Stimulated activated CD4-positive, alpha-beta T cell treated with anti-CD3 and anti-CD28 coated beads, Interleukin-12 subunit alpha, Interleukin-12 subunit beta, amount 100 ng/mL, for 48 hours (primary cell): ENCODE measurements around the gene DENND6B.
"Not testable (repeated sequence)": the region's sequence is repeated elsewhere in the genome, so short reads cannot be mapped to it uniquely, and the experiment has no call there.

Experiments used
- DNase-seq, 3 donors: peaks; one replicate each; pipeline ENCODE4 v3.0.0-alpha.2; 2020; ENCODE audit warnings: low read depth in 2 of 3, low spot score in 1 of 3

The DENND6B gene

DNA sequence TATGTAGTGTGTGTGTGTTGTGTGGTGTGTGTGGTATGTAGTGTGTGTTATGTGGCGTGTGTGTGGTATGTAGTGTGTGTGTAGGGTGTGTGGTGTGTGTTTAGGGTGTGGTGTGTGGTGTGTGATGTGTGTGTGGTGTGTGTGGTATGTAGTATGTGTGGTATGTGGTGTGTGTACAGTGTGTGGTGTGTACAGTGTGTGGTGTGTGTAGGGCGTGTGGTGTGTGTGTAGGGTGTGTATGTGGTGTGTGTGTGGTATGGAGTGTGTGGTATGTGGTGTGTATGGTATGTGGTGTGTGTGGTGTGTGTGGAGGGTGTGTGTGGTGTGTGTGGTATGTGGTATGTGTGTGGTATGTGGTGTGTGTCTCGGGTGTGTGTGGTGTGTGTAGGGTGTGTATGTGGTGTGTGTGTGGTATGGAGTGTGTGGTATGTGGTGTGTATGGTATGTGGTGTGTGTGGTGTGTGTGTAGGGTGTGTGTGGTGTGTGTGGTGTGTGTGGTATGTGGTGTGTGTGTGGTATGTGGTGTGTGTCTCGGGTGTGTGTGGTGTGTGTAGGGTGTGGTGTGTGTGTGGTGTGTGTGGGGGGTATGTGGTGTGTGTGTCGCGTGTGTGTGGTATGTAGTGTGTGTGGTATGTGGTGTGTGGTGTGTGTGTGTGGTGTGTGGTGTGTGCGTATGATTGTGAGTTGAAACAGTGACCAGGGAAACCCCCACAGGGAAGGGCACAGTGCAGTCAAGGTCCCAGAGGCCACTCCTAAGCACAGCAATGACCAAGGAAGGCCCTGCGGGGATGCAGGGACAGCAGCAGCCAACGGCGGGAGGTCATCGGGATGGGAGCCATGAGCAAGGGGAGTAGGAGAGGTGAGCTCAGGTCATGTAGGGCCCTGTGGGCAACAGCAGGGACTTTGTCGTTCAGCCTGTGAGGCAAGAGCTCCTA is 13.4 kb upstream of the DENND6B start:
- DNase-seq, result no peak

DNA sequence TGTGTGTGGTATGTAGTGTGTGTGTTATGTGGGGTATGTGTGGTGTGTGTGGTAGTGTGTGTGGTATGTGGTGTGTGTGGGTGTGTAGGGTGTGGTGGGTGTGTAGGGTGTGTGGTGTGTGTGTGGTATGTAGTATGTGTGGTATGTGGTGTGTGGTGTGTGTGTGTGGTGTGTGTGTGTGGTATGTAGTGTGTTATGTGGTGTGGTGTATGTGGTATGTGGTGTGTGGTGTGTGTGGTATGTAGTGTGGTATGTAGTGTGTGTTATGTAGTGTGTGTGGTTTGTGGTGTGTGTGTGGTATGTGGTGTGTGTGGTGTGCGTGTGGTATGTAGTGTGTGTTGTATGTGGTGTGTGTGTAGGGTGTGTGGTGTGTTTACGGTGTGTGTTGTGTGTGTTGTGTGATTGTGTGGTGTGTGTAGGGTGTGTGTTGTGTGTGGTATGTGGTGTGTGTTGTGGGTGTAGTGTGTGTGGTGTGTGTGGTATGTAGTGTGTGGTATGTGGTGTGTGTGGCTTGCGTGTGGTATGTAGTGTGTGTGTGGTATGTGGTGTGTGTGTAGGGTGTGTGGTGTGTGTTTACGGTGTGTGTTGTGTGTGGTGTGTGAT is 12.1 kb upstream of the DENND6B start:
- no peak for DNase-seq

DNA sequence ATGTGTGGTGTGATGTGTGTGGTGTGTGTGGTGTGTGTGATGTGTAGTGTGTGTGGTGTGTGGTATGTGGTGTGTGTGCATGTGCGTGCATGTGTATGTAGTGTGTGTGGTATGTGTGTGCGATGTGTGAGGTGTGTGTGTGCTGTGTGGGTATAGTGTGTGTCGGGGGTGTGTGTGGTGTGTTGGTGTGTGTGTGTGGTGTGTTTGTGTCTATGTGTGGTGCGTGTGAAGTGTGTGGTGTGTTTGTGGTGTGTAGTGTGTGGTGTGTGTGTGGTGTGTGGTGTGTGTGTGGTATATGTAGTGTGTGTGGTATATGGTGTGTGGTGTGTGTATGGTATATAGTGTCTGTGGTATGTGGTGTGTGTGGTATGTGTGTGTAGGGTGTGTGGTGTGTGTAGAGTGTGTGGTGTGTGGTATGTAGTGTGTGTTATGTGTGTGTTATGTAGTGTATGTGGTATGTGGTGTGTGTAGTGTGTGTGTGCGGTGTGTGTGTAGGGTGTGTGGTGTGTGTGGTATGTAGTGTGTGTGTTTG is 11.3 kb upstream of the DENND6B start:
- DNase-seq, result no peak

DNA sequence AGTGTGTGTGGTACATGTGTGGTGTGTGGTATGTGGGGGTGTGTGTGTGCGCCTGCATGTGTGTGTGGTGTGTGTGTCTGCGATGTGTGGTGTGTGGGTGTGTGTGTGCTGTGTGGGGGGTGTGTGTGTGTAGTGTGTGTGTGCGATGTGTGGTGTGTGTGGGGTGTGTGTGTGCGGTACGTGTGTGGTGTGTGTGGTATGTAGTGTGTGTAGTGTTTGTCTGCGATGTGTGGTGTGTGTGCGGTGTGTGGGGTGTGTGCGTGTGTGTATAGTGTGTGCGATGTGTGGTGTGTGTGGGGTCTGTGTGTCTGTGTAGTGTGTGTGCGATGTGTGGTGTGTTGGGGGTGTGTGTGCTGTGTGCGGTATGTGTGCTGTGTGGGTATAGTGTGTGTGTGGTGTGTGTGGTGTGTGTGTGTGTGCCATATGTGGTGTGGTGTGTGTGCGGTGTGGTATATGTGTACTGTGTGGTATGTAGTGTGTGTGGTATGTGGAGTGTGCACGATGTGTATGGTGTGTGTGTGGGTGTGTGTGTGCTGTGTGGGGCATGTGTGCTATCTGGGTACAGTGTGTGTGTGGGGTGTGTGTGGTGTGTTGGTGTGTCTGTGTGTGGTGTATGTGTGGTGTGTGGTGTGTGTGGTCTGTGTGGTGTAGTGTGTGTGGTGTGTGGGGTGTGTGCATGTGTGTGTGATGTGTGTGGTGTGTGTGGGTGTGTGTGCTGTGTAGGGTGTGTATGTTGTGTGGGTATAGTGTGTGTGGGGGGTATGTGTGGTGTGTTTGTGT is 10.6 kb upstream of the DENND6B start:
- DNase-seq, result no peak

DNA sequence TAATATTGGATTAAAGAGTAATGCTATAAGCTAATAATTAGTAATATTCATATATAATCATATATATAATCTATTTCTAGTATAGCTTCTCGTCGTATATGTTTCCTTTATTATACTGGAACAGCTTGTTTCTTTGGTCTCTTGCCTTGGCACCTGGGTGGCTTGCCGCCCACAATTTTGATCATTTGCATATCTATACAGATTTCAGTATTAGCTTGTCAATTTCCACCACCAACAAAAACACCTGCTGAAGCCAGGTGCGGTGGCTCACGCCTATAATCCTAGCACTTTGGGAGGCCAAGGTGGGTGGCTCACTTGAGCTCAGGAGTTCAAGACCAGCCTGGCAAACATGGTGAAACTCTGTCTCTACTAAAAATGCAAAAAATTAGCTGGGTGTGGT is 7.6 kb upstream of the DENND6B start:
- DNase-seq, result not testable (repeated sequence)

DNA sequence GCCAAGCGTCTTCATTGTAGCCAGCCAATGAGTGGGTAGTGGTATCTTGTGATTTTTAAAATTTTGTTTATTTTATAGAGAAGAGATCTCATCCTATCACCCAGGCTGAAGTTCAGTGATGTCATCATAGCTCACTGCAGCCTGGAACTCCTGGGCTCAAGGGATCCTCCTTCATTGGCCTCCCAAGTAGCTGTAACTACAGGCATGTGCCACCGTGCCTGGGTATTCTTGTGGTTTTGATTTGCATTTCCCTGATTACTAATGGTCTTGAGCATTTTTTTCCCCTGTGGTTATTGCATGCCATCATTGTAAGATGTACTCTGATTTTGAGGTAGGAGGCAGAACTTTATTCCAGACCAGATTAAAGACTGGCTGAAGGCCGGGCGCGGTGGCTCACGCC is 2.4 kb upstream of the DENND6B start:
- DNase-seq, result no peak

DNA sequence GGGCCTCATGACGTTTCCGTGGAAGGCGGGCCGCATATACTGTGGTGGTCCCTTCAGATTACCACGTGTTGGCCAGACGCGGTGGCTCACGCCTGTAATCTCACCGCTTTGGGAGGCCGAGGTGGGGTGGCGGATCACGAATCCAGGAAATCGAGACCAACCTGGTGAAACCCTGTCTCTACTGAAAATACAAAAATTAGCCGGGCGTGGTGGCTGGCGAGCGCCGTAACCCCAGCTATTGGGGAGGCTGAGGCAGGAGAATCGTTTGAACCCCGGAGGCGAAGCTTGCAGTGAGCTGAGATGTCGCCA is 853 bp upstream of the DENND6B start:
- DNase-seq, result no peak

DNA sequence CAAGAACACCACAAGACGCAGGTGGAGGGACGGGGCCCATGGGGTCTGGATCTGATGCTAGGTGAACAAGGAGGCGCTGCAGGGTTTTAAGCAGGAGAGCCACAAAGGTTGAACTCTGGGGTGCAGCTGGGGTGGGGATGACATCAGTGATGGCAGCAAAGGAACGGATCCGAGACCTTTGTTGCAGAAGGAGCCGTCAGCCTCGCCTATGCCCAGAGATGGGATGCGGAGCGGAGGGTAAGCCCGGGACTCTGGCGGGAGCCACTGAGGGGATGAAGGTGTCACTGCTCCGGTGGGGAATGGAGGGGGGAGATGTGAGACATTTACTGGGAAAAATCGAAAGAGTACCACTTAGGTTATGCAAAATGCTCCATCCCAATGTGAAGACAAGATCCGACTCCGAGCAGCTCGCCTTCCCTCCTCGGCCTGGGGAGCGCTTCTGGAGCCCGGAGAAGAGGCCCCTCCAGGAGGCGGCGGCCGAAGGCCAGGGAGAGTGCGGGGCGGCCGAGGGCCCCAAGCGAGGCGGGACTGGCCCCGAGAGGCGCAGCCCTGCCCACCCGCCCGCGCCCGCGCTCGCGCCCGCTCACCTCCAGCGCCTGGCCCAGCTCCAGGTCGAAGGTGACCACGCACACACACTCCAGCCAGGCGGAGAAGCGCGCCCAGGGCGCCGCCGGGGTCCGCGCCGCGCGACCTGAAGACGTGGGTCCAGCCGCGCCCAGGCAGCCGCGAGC is 422 bp downstream of the DENND6B start:
- no peak for DNase-seq

DNA sequence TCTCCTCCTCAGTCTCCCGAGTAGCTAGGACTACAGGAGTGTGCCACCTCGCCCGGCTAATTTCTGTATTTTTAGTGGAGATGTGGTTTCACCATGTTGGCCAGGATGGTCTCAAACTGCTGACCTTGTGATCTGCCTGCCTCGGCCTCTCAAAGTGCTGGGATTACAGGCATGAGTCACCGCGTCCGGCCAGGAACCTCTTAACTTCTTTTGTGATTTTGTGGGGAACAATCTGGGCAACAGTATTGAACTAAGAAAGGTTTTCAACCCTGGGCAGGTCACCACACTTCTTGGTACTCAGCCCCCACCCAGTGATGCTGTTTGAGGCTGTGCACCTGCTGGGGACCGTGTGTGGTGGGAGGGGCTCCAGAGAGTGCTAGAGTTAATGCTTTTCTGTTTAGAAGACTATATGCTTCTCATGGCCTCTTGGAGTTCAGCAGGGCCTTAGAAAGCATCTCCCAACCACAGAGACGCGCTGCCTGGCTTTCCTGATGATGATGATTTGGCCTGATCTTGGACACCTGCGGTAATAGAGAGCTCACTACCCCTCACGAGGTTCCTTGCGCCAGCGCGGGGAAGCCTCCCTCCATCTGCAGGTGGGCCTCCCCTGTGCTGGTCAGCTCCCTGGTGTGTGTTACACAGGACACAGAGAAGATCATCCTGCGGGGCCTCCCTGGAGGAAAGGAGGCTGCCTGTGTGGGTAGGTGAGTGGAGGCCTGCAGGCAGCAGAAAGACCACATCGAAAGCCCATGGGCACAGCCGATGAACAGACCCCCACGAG is 1.2 kb downstream of the DENND6B start:
- no peak for DNase-seq

DNA sequence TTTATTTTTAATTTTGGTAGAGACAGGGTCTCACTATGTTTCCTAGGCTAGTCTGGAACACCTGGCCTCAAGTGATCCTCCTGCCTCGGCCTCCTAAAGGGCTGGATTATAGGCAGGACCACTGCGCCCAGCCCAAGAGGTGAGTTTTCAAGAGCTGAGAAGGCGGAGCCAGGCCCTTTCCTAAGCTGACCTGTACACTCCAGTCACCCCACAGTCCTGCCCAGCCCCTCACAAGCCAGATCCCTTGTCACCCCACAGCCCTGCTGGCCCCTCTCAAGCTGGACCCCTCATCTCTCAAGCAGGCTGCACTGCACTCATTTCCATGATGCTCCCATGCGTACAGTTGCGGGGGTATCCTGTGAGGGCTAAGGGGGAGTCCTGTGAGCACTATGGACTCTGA is 2.9 kb downstream of the DENND6B start:
- DNase-seq, result no peak

DNA sequence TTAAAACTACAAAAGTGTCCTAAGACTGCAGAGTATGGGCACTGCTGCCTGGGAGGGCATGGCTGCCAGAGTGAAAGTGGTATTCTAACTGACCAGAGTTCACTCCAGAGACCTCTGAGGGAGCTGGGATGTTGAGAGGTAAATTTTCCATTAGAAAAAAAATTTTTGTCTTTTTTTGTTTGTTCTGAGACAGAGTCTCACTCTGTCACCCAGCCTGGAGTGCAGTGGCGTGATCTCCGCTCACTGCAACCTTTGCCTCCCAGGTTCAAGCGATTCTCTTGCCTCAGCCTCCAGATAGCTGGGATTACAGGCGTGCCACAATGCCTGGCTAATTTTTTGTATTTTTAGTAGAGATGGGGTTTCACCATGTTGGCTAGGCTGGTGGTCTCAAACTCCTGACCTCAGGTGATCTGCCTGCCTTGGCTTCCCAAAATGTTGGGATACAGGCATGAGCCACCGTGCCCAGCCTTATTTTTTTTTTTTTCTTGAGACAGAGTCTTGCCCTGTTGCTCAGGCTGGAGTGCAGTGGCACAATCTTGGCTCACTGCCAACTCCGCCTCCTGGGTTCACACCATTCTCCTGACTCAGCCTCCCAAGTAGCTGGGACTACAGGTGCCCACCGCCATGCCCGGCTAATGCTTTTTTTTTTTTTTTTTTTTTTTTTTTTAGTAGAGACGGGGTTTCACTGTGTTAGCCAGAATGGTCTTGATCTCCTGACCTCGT is 4.3 kb downstream of the DENND6B start:
- DNase-seq, result not testable (repeated sequence)

DNA sequence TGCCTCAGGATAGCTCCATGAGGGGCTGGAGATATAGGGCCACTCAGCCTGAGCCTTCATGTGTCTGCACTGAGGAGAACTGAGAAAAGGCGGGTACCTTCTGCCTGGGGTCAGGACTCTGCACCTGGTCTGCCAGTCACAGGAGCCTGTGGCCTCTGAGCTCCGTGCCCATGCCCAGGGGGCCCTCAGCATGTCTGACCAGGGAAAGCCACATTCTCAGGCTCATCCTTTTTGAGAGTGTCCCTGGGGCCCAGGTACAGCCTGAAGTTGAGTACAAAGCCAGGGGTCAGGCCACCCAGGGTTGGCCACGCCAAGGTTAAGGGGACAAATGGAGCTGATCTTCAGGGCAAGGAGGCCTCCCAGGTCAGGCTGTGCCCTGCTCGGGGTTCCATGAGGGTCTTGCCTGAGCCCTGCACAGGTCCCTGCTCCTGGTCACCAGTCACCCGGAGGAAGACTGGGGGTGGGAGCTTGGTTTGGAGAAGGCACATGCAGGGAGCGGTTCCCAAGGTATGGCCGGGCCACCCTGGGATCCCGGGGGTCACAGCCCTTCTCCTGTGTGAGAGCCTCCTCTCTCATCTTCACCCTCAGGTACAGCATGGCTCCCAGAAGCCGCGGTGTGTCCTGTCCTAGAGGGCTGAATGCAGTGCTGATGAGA is 6.0 kb downstream of the DENND6B start:
- no peak for DNase-seq

DNA sequence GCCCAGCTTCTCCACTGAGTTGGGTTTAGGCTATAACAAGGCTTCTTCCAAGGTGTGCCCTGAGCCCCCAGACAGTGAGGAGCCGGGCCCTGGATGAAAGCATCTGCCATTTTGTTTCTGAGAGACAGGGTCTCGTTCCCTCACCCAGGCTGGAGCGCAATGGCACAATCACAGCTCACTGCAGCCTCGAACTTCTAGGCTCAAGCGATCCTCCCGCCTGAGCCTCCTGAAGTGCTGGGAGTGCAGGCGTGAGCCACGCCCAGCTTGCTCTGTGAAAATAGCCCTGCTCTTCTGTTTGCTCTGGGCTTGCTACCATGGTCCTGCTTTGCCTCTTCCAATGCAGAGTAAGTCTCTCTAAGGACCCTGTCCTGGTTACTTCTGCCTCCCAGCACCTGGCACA is 6.7 kb downstream of the DENND6B start:
- no peak for DNase-seq

DNA sequence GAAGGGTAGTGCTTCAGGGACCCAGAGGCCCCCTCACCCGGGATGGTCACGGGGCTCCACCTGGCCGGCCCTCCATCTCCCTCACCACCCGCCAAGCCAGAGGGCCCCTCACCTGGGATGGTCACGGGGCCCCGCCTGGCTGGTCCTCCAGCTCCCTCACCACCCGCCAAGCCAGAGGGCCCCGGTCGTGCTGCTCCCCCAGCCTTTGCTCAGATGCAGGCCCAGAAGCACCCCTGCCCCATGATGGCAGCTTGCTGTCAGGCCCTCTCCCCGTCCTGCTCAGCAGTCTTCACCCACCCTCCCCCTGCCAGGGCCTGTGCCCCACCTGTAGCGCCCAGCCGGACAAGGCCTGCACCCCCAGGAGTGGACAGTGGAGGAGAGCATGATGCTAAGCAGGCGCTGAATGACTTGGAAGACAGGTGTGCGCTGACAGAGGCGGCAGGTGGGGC is 7.3 kb downstream of the DENND6B start:
- DNase-seq, result no peak

DNA sequence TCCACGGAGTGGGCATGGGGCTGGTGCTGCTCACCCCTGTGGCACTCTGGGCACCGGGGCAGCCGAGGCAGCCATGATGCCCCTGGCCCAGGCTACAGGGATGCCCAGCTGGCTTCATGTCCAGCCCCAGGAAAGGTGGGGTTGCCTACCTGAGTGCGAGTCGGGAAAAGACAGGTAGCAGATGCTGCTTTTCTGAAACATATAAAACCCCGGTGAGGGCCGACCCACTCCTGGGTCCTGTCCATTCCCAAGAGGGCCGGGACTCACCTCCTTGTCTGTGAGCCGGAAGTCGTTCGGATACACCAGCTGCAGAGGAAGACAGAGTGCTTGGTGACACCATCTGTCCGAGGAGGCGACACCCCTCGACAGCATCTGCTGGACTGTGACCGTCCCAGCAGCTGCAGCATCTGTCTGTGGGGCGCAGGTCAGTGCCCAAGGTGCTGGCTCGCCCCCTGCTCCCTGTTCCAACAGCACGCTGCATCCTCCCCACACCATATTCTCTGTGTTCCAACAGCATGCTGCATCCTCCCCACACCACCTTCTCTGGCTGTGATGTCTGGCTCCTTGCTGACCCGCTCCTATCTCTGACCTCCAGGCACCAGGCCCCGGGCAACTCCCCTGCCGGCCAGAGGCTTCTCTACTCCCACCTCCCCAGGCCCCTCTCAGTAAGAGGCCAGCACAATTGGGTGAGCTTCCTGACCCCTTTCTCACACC is 8.0 kb downstream of the DENND6B start:
- DNase-seq, result no peak

DNA sequence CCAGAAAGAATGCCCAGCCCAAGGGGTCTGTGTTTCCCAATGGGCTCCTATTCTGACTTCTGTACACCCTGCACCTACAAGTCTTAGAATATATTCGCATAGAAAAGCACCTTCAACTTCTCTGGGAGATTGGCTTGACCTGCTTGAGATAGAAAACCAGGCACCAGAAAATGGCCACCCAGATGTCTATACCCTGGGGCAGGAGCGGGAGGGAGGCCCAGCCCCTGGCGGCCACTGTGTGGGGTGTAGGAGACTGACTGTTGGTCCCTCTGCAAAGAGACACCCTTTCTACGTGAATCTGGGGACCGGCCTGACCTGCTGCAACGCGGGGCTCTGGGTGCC is 8.5 kb downstream of the DENND6B start:
- no peak for DNase-seq

DNA sequence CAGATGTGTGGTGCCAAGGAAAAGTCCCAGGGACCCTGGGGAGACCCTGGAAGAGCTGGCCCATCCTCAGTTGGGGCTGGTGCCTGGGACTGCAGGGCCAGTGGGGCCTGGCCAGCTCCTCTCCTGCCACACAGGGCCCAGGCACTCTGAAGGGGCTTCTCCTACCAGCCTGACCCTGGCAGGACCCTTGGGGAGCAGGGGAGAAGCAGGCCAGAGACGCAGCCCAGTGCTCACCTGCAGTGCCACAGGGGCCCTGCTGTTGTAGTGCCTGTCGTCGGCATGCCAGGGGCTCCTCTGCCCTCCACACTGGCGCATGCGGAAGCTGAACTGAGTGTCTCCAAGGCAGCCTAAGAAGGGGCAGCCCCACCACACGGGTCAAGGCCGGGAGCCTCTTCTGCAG is 9.1 kb downstream of the DENND6B start:
- no peak for DNase-seq

DNA sequence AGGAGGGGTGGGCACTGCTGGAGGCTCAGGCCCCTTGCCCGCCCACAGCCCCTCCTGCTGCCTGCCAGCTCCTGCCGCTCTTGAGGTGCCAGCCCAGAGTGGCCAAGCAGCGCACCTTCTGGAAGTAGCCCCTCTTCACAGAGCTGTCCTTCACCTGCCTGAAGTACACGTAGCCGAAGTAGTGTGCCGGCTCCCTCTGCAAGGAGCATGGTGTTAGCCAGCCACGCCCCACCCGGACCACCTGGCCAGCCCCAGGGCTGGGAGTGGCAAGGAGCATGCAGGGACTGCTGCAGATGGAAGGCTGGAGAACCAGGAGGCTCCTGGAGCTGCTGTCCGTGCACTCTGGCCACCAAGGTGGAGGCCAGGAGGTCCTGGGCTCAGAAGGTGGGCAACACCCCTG is 9.6 kb downstream of the DENND6B start:
- no peak for DNase-seq
